Heart left ventricle (tissue), 13 donors: ENCODE results near the gene CLTB.

ENCODE experiments used
- CTCF ChIP-seq, 12 donors: fragments of 200-600 bp; sonication (generic) in 4 of 12; IDR thresholded peaks; one replicate each; pipeline versions ENCODE4 v1.5.0 to v1.8.0; 2018 to 2022; ENCODE audit warnings: antibody characterized with exemption in 12 of 12, mild to moderate bottlenecking in 5 of 12
- POLR2A ChIP-seq, 2 donors: fragments of 450-650 bp; IDR thresholded peaks; one replicate each; pipeline ENCODE4 v1.6.1; 2017; ENCODE audit warnings: antibody characterized with exemption in 2 of 2, mild to moderate bottlenecking in 2 of 2, moderate library complexity in 2 of 2
- donor health status: ischemic (EF 13 %, LVEDD 7.1; RV severe dilation, severe dysfunction).
- donor health status: DM: no; HTN: yes; CAD: no.
- donor health status: DM: no; HTN: no; CAD: no.
- donor health status: ischemic (EF 25% LVEDD 6.9; RV normal size, moderate dysfunction).
- donor health status: ischemic (EF 25% LVEDD 5.7; RV mildly dilated, moderate dysfunction).
- donor health status: ischemic (EF 35%, LVEDD 5.7; RV mildly dilated, moderate dysfunction).
- donor health status: nonischemic (EF 11% LVEDD 7.7; RV severe dilation, severe dysfunction).
- donor health status: DM: yes; HTN: yes; CAD: no.
- donor health status: PGD.
- donor health status: ischemic (EF 29% LVEDD 5.4; RV normal size, mild dysfunction).
- donor health status: nonischemic (EF 23%, LVEDD 6.1; RV moderate dilation, normal function).

GRCh38 chr5:176447591-176447977, 31.2 kb upstream of the CLTB start:
- no peak for TF ChIP-seq CTCF (IDR thresholded peaks at IDR 0.05)
- peak in 1 of 2 donors; percentile 17 for TF ChIP-seq POLR2A (IDR thresholded peaks at IDR 0.05)
